GM12873 (cell line): Measurements from ENCODE around the gene RBM33.

Experiments used
- TF ChIP-seq, protein P1 (sequence below): IDR thresholded peaks from 2 replicates; pipeline ENCODE4 v1.5.1; 2012; ENCODE audit warnings: low read depth, mild to moderate bottlenecking, moderate library complexity, low read length, control low read depth; ENCODE audit not compliant: insufficient read depth; ENCODE audit errors: missing control alignments

The RBM33 gene

DNA sequence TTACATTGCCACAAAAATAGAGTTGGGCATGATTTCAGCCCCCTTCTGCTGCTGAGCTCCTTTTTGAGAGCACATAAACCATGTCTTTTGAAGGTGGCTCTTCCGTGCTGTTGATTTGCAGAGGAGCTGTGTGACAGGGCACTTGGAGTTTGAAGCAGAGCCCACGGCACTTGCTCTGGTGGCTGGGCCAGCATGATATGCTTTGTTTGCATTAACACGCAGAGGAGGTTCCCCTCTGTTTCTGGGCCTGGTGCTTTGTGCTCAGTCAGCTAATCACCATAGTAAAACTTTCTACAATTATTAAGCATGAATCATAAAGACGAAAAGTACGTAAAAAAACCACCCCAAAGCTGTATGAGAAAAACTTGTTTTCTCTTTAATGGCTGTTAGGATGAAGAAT, 40.1 kb downstream of the RBM33 start:
- TF ChIP-seq, protein P1, sequence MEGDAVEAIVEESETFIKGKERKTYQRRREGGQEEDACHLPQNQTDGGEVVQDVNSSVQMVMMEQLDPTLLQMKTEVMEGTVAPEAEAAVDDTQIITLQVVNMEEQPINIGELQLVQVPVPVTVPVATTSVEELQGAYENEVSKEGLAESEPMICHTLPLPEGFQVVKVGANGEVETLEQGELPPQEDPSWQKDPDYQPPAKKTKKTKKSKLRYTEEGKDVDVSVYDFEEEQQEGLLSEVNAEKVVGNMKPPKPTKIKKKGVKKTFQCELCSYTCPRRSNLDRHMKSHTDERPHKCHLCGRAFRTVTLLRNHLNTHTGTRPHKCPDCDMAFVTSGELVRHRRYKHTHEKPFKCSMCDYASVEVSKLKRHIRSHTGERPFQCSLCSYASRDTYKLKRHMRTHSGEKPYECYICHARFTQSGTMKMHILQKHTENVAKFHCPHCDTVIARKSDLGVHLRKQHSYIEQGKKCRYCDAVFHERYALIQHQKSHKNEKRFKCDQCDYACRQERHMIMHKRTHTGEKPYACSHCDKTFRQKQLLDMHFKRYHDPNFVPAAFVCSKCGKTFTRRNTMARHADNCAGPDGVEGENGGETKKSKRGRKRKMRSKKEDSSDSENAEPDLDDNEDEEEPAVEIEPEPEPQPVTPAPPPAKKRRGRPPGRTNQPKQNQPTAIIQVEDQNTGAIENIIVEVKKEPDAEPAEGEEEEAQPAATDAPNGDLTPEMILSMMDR = no peak

DNA sequence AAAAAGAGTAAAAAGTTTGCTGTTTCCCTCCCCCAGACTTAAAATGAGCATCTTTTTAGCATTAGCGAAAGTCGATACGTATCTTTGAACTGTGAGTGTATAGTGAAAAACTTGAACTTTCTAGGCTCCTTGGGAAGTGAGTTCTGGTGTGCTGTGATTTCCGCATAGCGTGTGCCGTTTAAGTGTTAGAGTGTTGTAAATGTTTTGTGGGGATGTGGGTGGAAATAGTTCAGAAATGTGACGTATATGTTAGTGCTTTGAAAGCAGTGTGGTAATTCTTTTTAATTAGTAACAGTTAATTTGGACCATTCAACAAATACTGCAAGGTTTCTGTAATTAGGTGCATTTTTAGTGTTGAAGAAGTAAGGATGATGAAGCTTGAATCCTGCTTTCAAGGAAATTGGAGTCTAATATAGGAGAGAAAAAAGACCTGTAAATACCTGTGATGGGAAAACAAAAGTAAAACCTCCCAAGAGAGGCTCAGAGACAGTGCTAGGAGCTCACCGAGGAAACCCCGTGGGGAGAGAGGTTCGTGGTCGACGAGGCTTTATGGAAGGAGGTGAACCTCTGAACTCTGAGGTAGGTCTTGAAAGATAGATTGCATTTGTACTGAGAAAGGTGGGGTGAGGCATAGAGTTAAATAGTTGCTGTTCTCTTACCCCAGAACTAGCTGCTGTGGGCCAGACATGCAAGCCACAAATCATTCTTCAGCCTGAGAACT, 40.8 kb downstream of the RBM33 start:
- TF ChIP-seq, protein P1 = no peak

DNA sequence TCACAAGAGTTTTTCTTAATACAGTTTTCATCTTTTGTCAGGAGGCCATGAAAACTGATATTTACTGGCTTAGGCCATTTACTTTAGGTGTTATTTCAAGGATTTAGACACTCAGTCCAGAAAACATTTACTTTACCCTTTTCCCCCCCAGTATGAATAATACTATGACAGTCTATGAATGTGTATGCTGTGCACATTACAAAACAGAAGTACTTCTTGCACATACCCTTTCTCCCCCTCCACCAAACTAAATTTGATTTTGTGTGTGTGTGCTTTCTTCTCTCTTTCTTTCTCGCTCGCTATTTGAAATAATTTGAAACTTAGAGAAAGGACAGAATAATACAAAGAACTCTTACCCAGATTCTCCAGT, 41.3 kb downstream of the RBM33 start:
- TF ChIP-seq, protein P1 = no peak

DNA sequence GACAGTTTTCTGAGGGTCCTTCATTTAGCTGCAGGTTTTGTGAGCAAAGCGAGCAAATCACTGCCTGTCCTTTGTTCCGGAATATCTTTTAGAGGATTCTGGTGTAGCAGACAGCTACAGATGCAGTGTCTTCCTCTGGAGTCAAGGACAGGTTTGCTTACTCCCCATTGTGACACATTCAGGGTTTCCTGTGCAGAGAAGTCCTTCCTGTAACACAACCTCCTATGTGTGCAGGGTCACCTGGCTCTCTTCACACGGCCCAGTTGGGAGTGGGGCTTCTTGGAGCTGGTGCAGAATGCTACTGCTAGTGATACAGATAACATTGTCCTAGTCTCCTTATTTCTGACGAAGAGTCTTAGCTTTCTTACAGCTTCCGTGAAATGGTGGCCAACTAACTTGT, 47.9 kb downstream of the RBM33 start:
- TF ChIP-seq, protein P1 = no peak

DNA sequence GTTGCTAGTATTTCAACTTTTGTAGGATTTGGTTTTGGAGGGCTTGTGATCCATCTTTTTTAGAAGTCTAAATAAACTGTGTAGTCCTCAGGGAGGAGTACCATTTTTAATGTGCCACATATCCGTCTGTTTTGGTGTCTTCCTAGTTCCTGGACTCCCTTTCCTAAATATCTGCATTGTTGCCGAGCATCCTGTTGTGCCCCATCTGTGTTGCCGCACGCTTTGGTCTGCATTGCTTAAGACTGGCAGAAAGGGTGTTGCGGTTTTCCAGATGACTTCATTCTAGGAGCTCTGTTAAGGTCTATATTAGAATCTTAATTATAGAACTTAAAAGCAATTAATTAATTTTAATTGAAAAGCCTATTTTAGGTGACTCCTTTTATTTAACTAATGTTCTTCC, 49.4 kb downstream of the RBM33 start:
- TF ChIP-seq, protein P1 = no peak

DNA sequence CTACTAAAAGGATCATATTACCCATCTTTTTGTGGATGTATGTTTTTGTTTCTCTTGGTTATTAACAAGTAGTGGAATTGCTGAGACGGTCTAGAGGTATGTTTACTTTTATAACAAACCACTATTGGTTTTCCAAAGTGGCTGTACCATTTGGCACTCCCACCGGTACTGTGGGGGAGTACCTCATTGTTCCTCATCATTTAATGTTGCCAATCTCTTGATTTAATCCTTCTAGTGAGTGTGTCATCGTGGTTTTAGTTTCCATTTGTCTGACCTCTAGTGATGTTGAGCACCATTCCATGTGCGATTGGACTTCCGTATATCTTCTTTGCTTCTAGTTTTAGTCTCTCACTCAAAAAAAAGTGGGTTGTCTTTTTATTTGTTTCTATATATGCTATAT, 50.4 kb downstream of the RBM33 start:
- TF ChIP-seq, protein P1 = no peak

DNA sequence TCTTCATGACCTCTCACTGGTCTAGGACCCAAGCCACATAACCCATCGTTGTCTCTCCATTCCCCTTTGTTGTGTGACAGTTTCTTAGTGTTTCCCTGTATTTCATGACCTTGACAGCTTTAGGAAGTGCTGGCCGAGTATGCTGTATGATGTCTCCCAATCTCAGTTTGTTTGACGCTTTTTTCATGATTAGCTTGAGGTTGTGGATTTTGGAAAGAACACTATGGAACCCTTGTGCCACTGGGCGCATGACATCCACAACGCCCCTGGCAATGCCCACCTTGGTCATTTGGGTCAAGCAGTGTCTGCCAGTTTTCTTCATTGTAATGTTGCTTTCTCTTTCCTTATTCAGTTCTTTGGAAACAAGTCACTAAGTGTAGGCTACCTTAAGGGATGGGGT, 52.3 kb downstream of the RBM33 start:
- TF ChIP-seq, protein P1 = no peak
